AG04449 (cell line): ENCODE results near the gene MYO16.

Experiments
- CTCF ChIA-PET: fragments of 350-600 bp; formaldehyde crosslinking; extraction: SDS; loops from one replicate; lab custom pipeline; 2021; ENCODE audit warnings: antibody characterized with exemption; lab: Yijun Ruan, JAX
- POLR2A ChIA-PET: fragments of 400-600, 350-600 bp; formaldehyde crosslinking; extraction: SDS; loops from one replicate; lab custom pipeline; 2020; ENCODE audit warnings: antibody characterized with exemption, inconsistent platforms; lab: Yijun Ruan, JAX
- DNase-seq: peaks from one replicate; pipeline ENCODE4 v3.0.0-alpha.2; 2010; ENCODE audit warnings: low read depth, low spot score
- H3K4me3 ChIP-seq: 2 replicates; pipeline ENCODE4 v1.5.1; 2011; ENCODE audit warnings: low read depth, mild to moderate bottlenecking, control low read depth, low read length
- CTCF ChIP-seq: IDR thresholded peaks from one replicate; pipeline ENCODE4 v1.5.1; 2011; ENCODE audit warnings: mild to moderate bottlenecking, moderate library complexity, low read length, control low read depth, inconsistent platforms; ENCODE audit not compliant: insufficient read depth; ENCODE audit errors: missing control alignments

MYO16 gene

GRCh38 chr13:108924134-108924533 is 294.7 kb downstream of the MYO16 start:
- TF ChIP-seq CTCF = no peak
- ChIA-PET CTCF (interaction anchor here (2.9 kb wide), 1 partner anchor 9 kb away, joined by 9 read pairs; no protein-coding TSS in a partner anchor), POLR2A (no interaction called here)

GRCh38 chr13:108924541-108924940 is 295.1 kb downstream of the MYO16 start:
- TF ChIP-seq CTCF = no peak
- no peak overlapping the region for H3K4me3 ChIP-seq
- CTCF ChIA-PET = interaction anchor here (2.9 kb wide), 1 partner anchor 10 kb away, joined by 9 read pairs; no protein-coding TSS in a partner anchor
- DNase-seq = no peak
- POLR2A ChIA-PET = no interaction called here

More at GRCh38 chr13:108924134-108924533, 294.7 kb downstream of the MYO16 start:
- no peak overlapping the region for H3K4me3 ChIP-seq
- no peak for DNase-seq

GRCh38 chr13:108925070-108925469 is 295.7 kb downstream of the MYO16 start:
- no peak for DNase-seq
- ChIA-PET POLR2A (no interaction called here), CTCF (interaction anchor here (2.9 kb wide), 1 partner anchor 10 kb away, joined by 9 read pairs; no protein-coding TSS in a partner anchor)
- no peak for TF ChIP-seq CTCF
- H3K4me3 ChIP-seq = no peak overlapping the region

- ChIA-PET POLR2A (no interaction called here), CTCF (no interaction called here)
- no peak for TF ChIP-seq CTCF
- DNase-seq = no peak
- no peak overlapping the region for H3K4me3 ChIP-seq
These were observed 297.5 kb downstream of the MYO16 start for GRCh38 chr13:108926862-108927261.

GRCh38 chr13:108927615-108928014 is 298.2 kb downstream of the MYO16 start:
- DNase-seq = no peak
- no peak for TF ChIP-seq CTCF
- POLR2A ChIA-PET = no interaction called here
- no peak overlapping the region for H3K4me3 ChIP-seq
- CTCF ChIA-PET = no interaction called here

GRCh38 chr13:108929532-108930206 is 300.3 kb downstream of the MYO16 start:
- H3K4me3 ChIP-seq = no peak overlapping the region
- POLR2A ChIA-PET = no interaction called here
- no peak for DNase-seq
- TF ChIP-seq CTCF = no peak
- CTCF ChIA-PET = no interaction called here
